DND-41 (cell line): ENCODE data around the gene PCDHGB3.
"Not testable (repeated sequence)": the region's sequence is repeated elsewhere in the genome, so short reads cannot be mapped to it uniquely, and the experiment has no call there.

ENCODE experiments used
- ATAC-seq: fragments of 200-7000 bp; cut with Tn5 transposase; 3 replicates; pipeline ENCODE4 v1.9.1; 2021; ENCODE audit warnings: low read depth; ENCODE audit not compliant: insufficient read depth
- DNase-seq: peaks from one replicate; pipeline ENCODE4 v3.0.0-alpha.2; 2020
- H2AFZ ChIP-seq: 2 replicates; pipeline ENCODE4 v1.6.0; 2012; ENCODE audit warnings: low read depth, low read length
- H3K27ac ChIP-seq: 2 replicates; pipeline ENCODE4 v1.5.1; 2012; ENCODE audit warnings: low read length, inconsistent platforms
- H3K27me3 ChIP-seq: fragments of 200-600 bp; sonication (generic); 2 replicates; pipeline ENCODE4 v1.6.0; 2012; ENCODE audit warnings: low read length, mild to moderate bottlenecking, inconsistent platforms; ENCODE audit not compliant: insufficient read depth, poor library complexity
- H3K36me3 ChIP-seq: 2 replicates; pipeline ENCODE4 v1.5.1; 2012; ENCODE audit warnings: low read length, inconsistent platforms; ENCODE audit not compliant: insufficient read depth
- H3K4me1 ChIP-seq: 2 replicates; pipeline ENCODE4 v1.5.1; 2012; ENCODE audit warnings: mild to moderate bottlenecking, low read length; ENCODE audit not compliant: insufficient read depth
- H3K4me2 ChIP-seq: 2 replicates; pipeline ENCODE4 v1.6.0; 2012; ENCODE audit warnings: mild to moderate bottlenecking, moderate library complexity, low read length, inconsistent platforms; ENCODE audit not compliant: insufficient read depth
- H3K4me3 ChIP-seq, 2 experiments: fragments of 200-600 bp in 1 of 2; shearing (Covaris generic) in 1 of 2; 2 replicates each; pipeline ENCODE4 v1.5.1; 2012 to 2016; ENCODE audit warnings: inconsistent platforms in 2 of 2, low read length in 2 of 2, mild to moderate bottlenecking in 2 of 2, low read depth in 1 of 2, moderate library complexity in 1 of 2
- H3K79me2 ChIP-seq: 2 replicates; pipeline ENCODE4 v1.6.0; 2012; ENCODE audit warnings: low read length, inconsistent platforms; ENCODE audit not compliant: insufficient read depth
- H3K9ac ChIP-seq: 2 replicates; pipeline ENCODE4 v1.6.0; 2012; ENCODE audit warnings: low read depth, mild to moderate bottlenecking, inconsistent platforms, low read length, moderate library complexity
- H3K9me3 ChIP-seq: 2 replicates; pipeline ENCODE4 v1.5.1; 2012; ENCODE audit warnings: low read length, moderate library complexity, mild to moderate bottlenecking, inconsistent platforms; ENCODE audit not compliant: insufficient read depth, severe bottlenecking
- H4K20me1 ChIP-seq: 2 replicates; pipeline ENCODE4 v1.6.0; 2012; ENCODE audit warnings: low read length; ENCODE audit not compliant: insufficient read depth
- EZH2 ChIP-seq: IDR thresholded peaks from 3 replicates; pipeline ENCODE4 v1.6.1; 2012; ENCODE audit warnings: borderline replicate concordance, low read depth, mild to moderate bottlenecking, moderate library complexity, low read length, inconsistent platforms; ENCODE audit not compliant: severe bottlenecking
- TF ChIP-seq, protein P1 (sequence below): IDR thresholded peaks from 2 replicates; pipeline ENCODE4 v1.5.1; 2012; ENCODE audit warnings: borderline replicate concordance, low read length, moderate library complexity, mild to moderate bottlenecking; ENCODE audit not compliant: poor library complexity, severe bottlenecking; ENCODE audit errors: extremely low read depth

Gene PCDHGB3

DNA sequence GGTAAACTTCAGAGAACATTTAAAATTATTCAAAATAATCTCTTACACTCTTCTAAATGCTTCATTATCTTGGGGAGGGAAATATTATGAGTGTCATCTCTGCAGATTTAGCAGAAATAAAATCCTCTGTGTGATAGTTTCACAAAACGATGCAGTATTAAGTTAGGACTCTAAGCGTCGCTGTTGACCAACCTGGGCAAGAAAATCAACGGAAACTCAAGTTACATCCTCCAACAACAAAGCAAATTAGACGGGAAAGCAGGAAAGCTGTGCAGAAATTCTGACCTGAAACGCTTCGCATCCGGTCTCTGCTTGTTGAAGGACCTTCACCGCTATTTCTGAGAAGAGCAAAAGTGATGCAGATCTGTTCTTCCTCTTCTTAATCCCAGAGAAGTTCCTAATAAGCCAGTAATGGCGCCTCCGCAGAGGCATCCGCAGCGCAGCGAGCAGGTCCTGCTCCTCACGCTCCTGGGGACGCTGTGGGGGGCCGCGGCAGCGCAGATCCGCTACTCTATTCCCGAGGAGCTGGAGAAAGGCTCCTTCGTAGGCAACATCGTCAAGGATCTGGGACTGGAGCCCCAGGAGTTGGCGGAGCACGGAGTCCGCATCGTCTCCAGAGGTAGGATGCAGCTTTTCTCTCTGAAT lies 3.8 kb downstream of the PCDHGB3 start, which contains the start of gene PCDHGA6:
Gene PCDHGA6, plus strand, starts transcription at position 219 of the 645 bp plus-strand sequence. Its CDS starts 193 bp downstream, at position 412.
- H3K4me3 ChIP-seq = no peak within 1 kb of the TSS
- H3K27me3 ChIP-seq = peaks cover 4% of the 10 kb centered on the region
- H3K9me3 ChIP-seq = no peaks in the 10 kb centered on the region
- no peak within 1 kb of the TSS for H2AFZ ChIP-seq
- H3K79me2 ChIP-seq = no peaks in the 10 kb centered on the region
- H3K9ac ChIP-seq = no peak within 1 kb of the TSS
- H3K27ac ChIP-seq = no peak within 1 kb of the TSS
- H3K4me2 ChIP-seq = no peak within 1 kb of the TSS
- DNase-seq (no peak), ATAC-seq (no peak)
- no peaks in the 10 kb centered on the region for H4K20me1 ChIP-seq
- no peak for TF ChIP-seq EZH2
- TF ChIP-seq, protein P1, sequence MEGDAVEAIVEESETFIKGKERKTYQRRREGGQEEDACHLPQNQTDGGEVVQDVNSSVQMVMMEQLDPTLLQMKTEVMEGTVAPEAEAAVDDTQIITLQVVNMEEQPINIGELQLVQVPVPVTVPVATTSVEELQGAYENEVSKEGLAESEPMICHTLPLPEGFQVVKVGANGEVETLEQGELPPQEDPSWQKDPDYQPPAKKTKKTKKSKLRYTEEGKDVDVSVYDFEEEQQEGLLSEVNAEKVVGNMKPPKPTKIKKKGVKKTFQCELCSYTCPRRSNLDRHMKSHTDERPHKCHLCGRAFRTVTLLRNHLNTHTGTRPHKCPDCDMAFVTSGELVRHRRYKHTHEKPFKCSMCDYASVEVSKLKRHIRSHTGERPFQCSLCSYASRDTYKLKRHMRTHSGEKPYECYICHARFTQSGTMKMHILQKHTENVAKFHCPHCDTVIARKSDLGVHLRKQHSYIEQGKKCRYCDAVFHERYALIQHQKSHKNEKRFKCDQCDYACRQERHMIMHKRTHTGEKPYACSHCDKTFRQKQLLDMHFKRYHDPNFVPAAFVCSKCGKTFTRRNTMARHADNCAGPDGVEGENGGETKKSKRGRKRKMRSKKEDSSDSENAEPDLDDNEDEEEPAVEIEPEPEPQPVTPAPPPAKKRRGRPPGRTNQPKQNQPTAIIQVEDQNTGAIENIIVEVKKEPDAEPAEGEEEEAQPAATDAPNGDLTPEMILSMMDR = no peak
- no peaks in the 10 kb centered on the region for H3K4me1 ChIP-seq
- H3K36me3 ChIP-seq = no peaks in the 10 kb centered on the region

DNA sequence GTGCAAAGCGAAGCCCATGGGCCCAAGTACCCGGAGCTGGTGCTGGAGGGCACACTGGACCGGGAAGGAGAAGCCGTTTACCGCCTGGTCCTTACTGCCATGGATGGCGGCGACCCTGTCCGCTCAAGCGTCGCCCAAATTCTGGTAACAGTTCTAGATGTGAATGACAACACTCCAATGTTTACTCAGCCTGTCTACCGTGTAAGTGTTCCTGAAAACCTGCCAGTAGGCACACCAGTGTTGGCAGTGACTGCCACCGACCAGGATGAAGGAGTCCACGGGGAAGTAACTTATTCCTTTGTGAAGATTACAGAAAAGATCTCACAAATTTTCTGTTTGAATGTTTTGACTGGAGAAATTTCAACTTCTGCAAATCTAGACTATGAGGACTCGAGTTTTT lies 4.6 kb downstream of the PCDHGB3 start:
- no peaks in the 10 kb centered on the region for H3K9me3 ChIP-seq
- no peak for TF ChIP-seq EZH2
- TF ChIP-seq, protein P1 = no peak
- no peaks in the 10 kb centered on the region for H3K36me3 ChIP-seq
- H3K4me3 ChIP-seq = no peak overlapping the region
- H3K9ac ChIP-seq = no peak overlapping the region
- H3K27ac ChIP-seq = no peak overlapping the region
- no peaks in the 10 kb centered on the region for H3K4me1 ChIP-seq
- DNase-seq = no peak
- peaks cover 4% of the 10 kb centered on the region for H3K27me3 ChIP-seq
- no peaks in the 10 kb centered on the region for H4K20me1 ChIP-seq
- no peak overlapping the region for H2AFZ ChIP-seq
- no peak for ATAC-seq
- no peak overlapping the region for H3K4me2 ChIP-seq
- no peaks in the 10 kb centered on the region for H3K79me2 ChIP-seq

DNA sequence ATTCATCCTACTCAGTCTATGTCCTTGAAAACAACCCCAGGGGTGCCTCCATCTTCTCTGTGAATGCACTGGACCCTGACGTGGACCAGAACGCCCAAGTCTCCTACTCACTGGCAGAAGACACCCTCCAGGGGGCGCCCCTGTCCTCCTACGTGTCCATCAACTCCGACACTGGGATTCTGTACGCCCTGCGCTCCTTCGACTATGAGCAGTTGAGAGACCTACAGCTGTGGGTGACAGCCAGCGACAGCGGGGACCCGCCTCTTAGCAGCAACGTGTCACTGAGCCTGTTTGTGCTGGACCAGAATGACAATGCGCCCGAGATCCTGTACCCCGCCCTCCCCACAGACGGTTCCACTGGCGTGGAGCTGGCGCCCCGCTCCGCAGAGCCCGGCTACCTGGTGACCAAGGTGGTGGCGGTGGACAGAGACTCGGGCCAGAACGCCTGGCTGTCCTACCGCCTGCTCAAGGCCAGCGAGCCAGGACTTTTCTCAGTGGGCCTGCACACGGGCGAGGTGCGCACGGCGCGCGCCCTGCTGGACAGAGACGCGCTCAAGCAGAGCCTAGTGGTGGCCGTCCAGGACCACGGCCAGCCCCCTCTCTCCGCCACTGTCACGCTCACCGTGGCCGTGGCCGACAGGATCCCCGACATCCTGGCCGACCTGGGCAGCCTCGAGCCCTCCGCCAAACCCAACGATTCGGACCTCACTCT lies 5.6 kb downstream of the PCDHGB3 start:
- TF ChIP-seq, protein P1 = peak; percentile 19

More for the DNA sequence above, 5.6 kb downstream of the PCDHGB3 start:
- H3K9ac ChIP-seq, H3K4me1 ChIP-seq, H3K9me3 ChIP-seq, H3K4me3 ChIP-seq, H3K79me2 ChIP-seq, H3K27ac ChIP-seq, H3K4me2 ChIP-seq, H3K36me3 ChIP-seq, H2AFZ ChIP-seq, DNase-seq, H4K20me1 ChIP-seq, ATAC-seq, H3K27me3 ChIP-seq: not testable (repeated sequence)
